Esophagus squamous epithelium (tissue), 4 donors: Measurements from ENCODE around the gene NELL1.

Source experiments
- CTCF ChIP-seq, 6 experiments: fragments of 450-650 bp in 4 of 6; fragments of 200-600 bp in 2 of 6; sonication (generic) in 2 of 6; IDR thresholded peaks; one replicate each; pipeline ENCODE4 v1.5.1; 2016 to 2019; ENCODE audit warnings: antibody characterized with exemption in 6 of 6, mild to moderate bottlenecking in 4 of 6, moderate library complexity in 4 of 6
- POLR2A ChIP-seq, 4 donors: fragments of 450-650 bp; IDR thresholded peaks; one replicate each; pipeline ENCODE4 v1.6.1; 2017; ENCODE audit warnings: antibody characterized with exemption in 4 of 4, mild to moderate bottlenecking in 4 of 4, moderate library complexity in 3 of 4

- TF ChIP-seq CTCF (IDR thresholded peaks at IDR 0.05) (no peak), POLR2A (IDR thresholded peaks at IDR 0.05) (no peak)
These were observed 741.7 kb downstream of the NELL1 start for GRCh38 chr11:21411104-21411503.
